Caco-2 (cell line): ENCODE data around the gene KCNMB1. TPM values are rescaled to one million over a fixed set of nuclear protein-coding genes. Genes with fewer than 3 reads are reported as not detected.

Source experiments
- BruUV-seq: library from RNA; stranded (reverse); fragments of 400-500 nt; replicated peaks from 2 replicates; lab custom pipeline; 2021; lab: Mats Ljungman, UMichigan
- CTCF ChIA-PET: fragments of 300-600 bp; sonication (Branson Sonifier 250); formaldehyde crosslinking; loops from one replicate; lab custom pipeline; 2022; ENCODE audit warnings: antibody characterized with exemption; lab: Charles Lee
- POLR2A ChIA-PET: fragments of 300-600 bp; sonication (Branson Sonifier 250); formaldehyde crosslinking; loops from one replicate; lab custom pipeline; 2022; ENCODE audit warnings: antibody characterized with exemption; lab: Charles Lee
- DNase-seq, 2 experiments: peaks; one replicate each; pipeline versions ENCODE4 v3.0.0 to v3.0.0-alpha.2; 2020 to 2022
- H3K27me3 ChIP-seq: replicated peaks from 2 replicates; pipeline ENCODE4 v1.6.0; 2011; ENCODE audit warnings: low read length; ENCODE audit not compliant: control insufficient read depth, insufficient read depth
- H3K36me3 ChIP-seq: 2 replicates; pipeline ENCODE4 v1.5.1; 2011; ENCODE audit warnings: low read length; ENCODE audit not compliant: control insufficient read depth, insufficient read depth
- H3K4me1 ChIP-seq: fragments of 250-450 bp; sonication (Bioruptor Pico); 2 replicates; pipeline ENCODE4 v1.5.1; 2020; ENCODE audit warnings: mild to moderate bottlenecking
- H3K4me3 ChIP-seq: 2 replicates; pipeline ENCODE4 v1.5.1; 2011; ENCODE audit warnings: low read depth, mild to moderate bottlenecking, control low read depth, low read length
- H3K9me3 ChIP-seq: fragments of 250-450 bp; sonication (Bioruptor Pico); 2 replicates; pipeline ENCODE4 v1.5.1; 2020; ENCODE audit warnings: mild to moderate bottlenecking, moderate library complexity
- H3K27ac Mint-ChIP-seq: one replicate; pipeline ENCODE4 v1.8.0; 2022; ENCODE audit warnings: mixed read lengths; ENCODE audit not compliant: unreplicated experiment
- H3K27me3 Mint-ChIP-seq: one replicate; pipeline ENCODE4 v1.8.0; 2022; ENCODE audit warnings: mixed read lengths; ENCODE audit not compliant: insufficient read depth, unreplicated experiment
- H3K36me3 Mint-ChIP-seq: one replicate; pipeline ENCODE4 v1.8.0; 2022; ENCODE audit warnings: mild to moderate bottlenecking, mixed read lengths; ENCODE audit not compliant: insufficient read depth, unreplicated experiment
- H3K4me1 Mint-ChIP-seq: one replicate; pipeline ENCODE4 v1.8.0; 2022; ENCODE audit warnings: low read depth, mixed read lengths; ENCODE audit not compliant: unreplicated experiment
- H3K4me3 Mint-ChIP-seq: one replicate; pipeline ENCODE4 v1.8.0; 2022; ENCODE audit warnings: mild to moderate bottlenecking, moderate library complexity, mixed read lengths; ENCODE audit not compliant: unreplicated experiment
- H3K9me3 Mint-ChIP-seq: one replicate; pipeline ENCODE4 v1.8.0; 2022; ENCODE audit warnings: mixed read lengths; ENCODE audit not compliant: unreplicated experiment
- intact Hi-C: fragments of 100-400 bp; cut with micrococcal nuclease; formaldehyde crosslinking; loops from one replicate; pipeline ENCODE4 v1.10.0; 2022; ENCODE audit not compliant: unreplicated experiment
- total RNA-seq: library from RNA; stranded (reverse); gene quantifications from 2 replicates; pipeline ENCODE4 v1.2.3, GENCODE V29; 2022
- TF ChIP-seq, protein P1 (sequence below), 2 experiments: fragments of 200-600 bp in 1 of 2; IDR thresholded peaks; 1 replicate in 1 of 2; 2 replicates in 1 of 2; pipeline versions ENCODE4 v1.5.1 to v1.8.0; 2011 to 2022; ENCODE audit warnings: antibody characterized with exemption in 1 of 2, control low read depth in 1 of 2, inconsistent platforms in 1 of 2, low read depth in 1 of 2, low read length in 1 of 2, mild to moderate bottlenecking in 1 of 2, moderate library complexity in 1 of 2; ENCODE audit not compliant: insufficient read depth in 1 of 2, severe bottlenecking in 1 of 2, unreplicated experiment in 1 of 2

KCNMB1 gene
- total RNA-seq, 1 experiment from 2014 or later, result not detected

GRCh38 chr5:170410401-170410800 is 21.2 kb upstream of the KCNMB1 start:
- CTCF ChIA-PET, result no interaction called here
- no TSS peak for BruUV-seq
- intact Hi-C loops, result no loop called here
- Mint-ChIP-seq H3K36me3 (no peaks in the 10 kb centered on the region), H3K9me3 (no peaks in the 10 kb centered on the region), H3K4me1 (no peaks in the 10 kb centered on the region), H3K27me3 (peaks cover 24% of the 10 kb centered on the region), H3K27ac (no peak overlapping the region), H3K4me3 (no peak overlapping the region)
- Histone ChIP-seq H3K9me3 (no peaks in the 10 kb centered on the region), H3K4me3 (no peak overlapping the region), H3K36me3 (no peaks in the 10 kb centered on the region), H3K27me3 (no peaks in the 10 kb centered on the region; the same call in none of the 2 replicates), H3K4me1 (no peaks in the 10 kb centered on the region)
- DNase-seq, result no peak
- POLR2A ChIA-PET, result no interaction called here
- TF ChIP-seq, protein P1, sequence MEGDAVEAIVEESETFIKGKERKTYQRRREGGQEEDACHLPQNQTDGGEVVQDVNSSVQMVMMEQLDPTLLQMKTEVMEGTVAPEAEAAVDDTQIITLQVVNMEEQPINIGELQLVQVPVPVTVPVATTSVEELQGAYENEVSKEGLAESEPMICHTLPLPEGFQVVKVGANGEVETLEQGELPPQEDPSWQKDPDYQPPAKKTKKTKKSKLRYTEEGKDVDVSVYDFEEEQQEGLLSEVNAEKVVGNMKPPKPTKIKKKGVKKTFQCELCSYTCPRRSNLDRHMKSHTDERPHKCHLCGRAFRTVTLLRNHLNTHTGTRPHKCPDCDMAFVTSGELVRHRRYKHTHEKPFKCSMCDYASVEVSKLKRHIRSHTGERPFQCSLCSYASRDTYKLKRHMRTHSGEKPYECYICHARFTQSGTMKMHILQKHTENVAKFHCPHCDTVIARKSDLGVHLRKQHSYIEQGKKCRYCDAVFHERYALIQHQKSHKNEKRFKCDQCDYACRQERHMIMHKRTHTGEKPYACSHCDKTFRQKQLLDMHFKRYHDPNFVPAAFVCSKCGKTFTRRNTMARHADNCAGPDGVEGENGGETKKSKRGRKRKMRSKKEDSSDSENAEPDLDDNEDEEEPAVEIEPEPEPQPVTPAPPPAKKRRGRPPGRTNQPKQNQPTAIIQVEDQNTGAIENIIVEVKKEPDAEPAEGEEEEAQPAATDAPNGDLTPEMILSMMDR (IDR thresholded peaks at IDR 0.05; ENCODE audit: insufficient read depth in 1 of 2, low read depth in 1 of 2, low read length in 1 of 2, severe bottlenecking in 1 of 2, unreplicated experiment in 1 of 2), result no peak

DNA sequence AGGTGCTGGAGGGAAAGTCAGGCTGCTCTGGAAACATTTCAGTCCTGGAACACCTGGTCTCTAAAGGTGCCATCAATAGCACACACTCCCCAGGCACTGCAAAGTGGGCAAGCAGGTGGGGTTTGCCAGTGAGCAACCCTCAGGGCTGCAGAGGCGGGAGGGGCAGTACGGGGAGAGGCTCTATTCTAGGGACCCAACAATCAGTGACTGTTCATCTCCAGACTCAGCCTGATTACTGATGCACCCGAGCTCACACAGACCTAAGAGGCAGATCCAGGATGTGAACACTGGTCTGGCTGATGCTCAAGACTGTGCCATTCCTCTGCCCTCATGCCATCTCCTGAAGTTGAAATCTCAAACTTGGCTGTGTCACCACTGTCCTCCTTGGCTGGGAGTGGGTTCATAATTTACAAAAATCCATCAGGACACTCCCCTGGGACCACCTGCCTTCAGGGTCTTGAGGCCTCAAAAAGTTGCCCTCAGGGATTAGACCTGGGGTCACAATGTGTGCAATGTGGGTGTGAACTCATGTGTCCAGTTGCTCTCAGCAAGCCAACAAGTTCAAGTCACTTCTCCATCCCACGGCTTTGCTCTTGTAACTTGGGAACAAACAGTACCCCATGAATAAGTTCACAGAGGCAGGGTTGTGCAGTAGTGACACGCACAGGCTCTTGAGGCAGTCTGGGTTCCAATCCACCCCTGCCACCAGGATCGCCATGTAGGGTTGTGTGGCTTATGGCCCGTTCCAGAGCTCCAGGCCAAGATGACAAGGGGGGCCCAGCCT is 19.9 kb upstream of the KCNMB1 start:
- H3K4me1 Mint-ChIP-seq, result no peaks in the 10 kb centered on the region
- no peak for DNase-seq
- H3K9me3 Mint-ChIP-seq, result no peaks in the 10 kb centered on the region
- ChIA-PET CTCF (no interaction called here), POLR2A (no interaction called here)
- H3K27me3 ChIP-seq, result no peaks in the 10 kb centered on the region; the same call in none of the 2 replicates
- H3K36me3 ChIP-seq, result no peaks in the 10 kb centered on the region
- H3K36me3 Mint-ChIP-seq, result no peaks in the 10 kb centered on the region
- H3K4me3 ChIP-seq, result no peak overlapping the region
- no TSS peak for BruUV-seq
- peaks cover 22% of the 10 kb centered on the region for H3K27me3 Mint-ChIP-seq
- intact Hi-C loops, result no loop called here
- no peaks in the 10 kb centered on the region for H3K9me3 ChIP-seq
- H3K27ac Mint-ChIP-seq, result no peak overlapping the region
- TF ChIP-seq, protein P1 (IDR thresholded peaks at IDR 0.05; ENCODE audit: insufficient read depth in 1 of 2, low read depth in 1 of 2, low read length in 1 of 2, severe bottlenecking in 1 of 2, unreplicated experiment in 1 of 2), result no peak
- H3K4me3 Mint-ChIP-seq, result no peak overlapping the region
- no peaks in the 10 kb centered on the region for H3K4me1 ChIP-seq

- H3K27ac Mint-ChIP-seq, result no peak overlapping the region
Measured at GRCh38 chr5:170408226-170408625, 19.1 kb upstream of the KCNMB1 start.

More at GRCh38 chr5:170408226-170408625, 19.1 kb upstream of the KCNMB1 start:
- no peak for DNase-seq
- H3K36me3 ChIP-seq, result no peaks in the 10 kb centered on the region
- intact Hi-C loops, result no loop called here
- H3K4me3 Mint-ChIP-seq, result no peak overlapping the region
- H3K4me1 ChIP-seq, result no peaks in the 10 kb centered on the region
- CTCF ChIA-PET, result no interaction called here
- H3K4me3 ChIP-seq, result no peak overlapping the region
- peaks cover 22% of the 10 kb centered on the region for H3K27me3 Mint-ChIP-seq
- H3K27me3 ChIP-seq, result no peaks in the 10 kb centered on the region; the same call in none of the 2 replicates
- H3K9me3 ChIP-seq, result no peaks in the 10 kb centered on the region
- H3K4me1 Mint-ChIP-seq, result no peaks in the 10 kb centered on the region
- H3K9me3 Mint-ChIP-seq, result no peaks in the 10 kb centered on the region
- no peaks in the 10 kb centered on the region for H3K36me3 Mint-ChIP-seq
- BruUV-seq, result no TSS peak
- POLR2A ChIA-PET, result no interaction called here
- TF ChIP-seq, protein P1 (IDR thresholded peaks at IDR 0.05; ENCODE audit: insufficient read depth in 1 of 2, low read depth in 1 of 2, low read length in 1 of 2, severe bottlenecking in 1 of 2, unreplicated experiment in 1 of 2), result no peak
